Mesangial cell (primary cell): Measurements from ENCODE around the gene SEPTIN8. TPM values are rescaled to one million over a fixed set of nuclear protein-coding genes. Genes with fewer than 3 reads are reported as not detected.

Experiments
- total RNA-seq: library from RNA; depleted of rRNA; stranded (reverse); fragments of >200 nt; gene quantifications from 2 replicates; pipeline ENCODE4 v1.2.3, GENCODE V29; 2015

Gene SEPTIN8
- 57.5 and 105 TPM in 2 replicates for total RNA-seq

GRCh38 chr5:132777209-132778069 is at the start of gene SEPTIN8:
SEPTIN8 (minus strand) TSS chr5:132777239; CDS start chr5:132777137, 102 bp downstream.

GRCh38 chr5:132812781-132813598 is 36.0 kb upstream of the SEPTIN8 start, which contains the start of gene SOWAHA:
SOWAHA (plus strand) TSS chr5:132813302; CDS start chr5:132813622, 320 bp downstream.

GRCh38 chr5:132746954-132747615 is 30.0 kb downstream of the SEPTIN8 start, which contains the start of gene CCNI2:
CCNI2 (plus strand) TSS chr5:132747426; CDS start chr5:132747496, 70 bp downstream.

GRCh38 chr5:132736853-132737833 is 39.9 kb downstream of the SEPTIN8 start, which contains the start of gene KIF3A:
KIF3A (minus strand) TSS chr5:132737546; CDS start chr5:132737419, 127 bp downstream.

Other genes starting within 250 kb of the SEPTIN8 start
- not detected in 2 replicates for gene IL5, start 233.7 kb downstream of the SEPTIN8 start, total RNA-seq
- gene RAD50, start 220.3 kb downstream of the SEPTIN8 start, total RNA-seq, result 6.5 and 7.5 TPM in 2 replicates
- not detected in 2 replicates for gene IL13, start 119.1 kb downstream of the SEPTIN8 start, total RNA-seq
- gene IL4, start 103.2 kb downstream of the SEPTIN8 start, total RNA-seq, result not detected in 2 replicates
- gene KIF3A, start 39.7 kb downstream of the SEPTIN8 start, total RNA-seq, result 2.9 and 3.1 TPM in 2 replicates
- gene CCNI2, start 29.8 kb downstream of the SEPTIN8 start, total RNA-seq, result 0.38 and 1.1 TPM in 2 replicates
- 0.16 and 0.63 TPM in 2 replicates for gene SOWAHA, start 36.1 kb upstream of the SEPTIN8 start, total RNA-seq
- 5.4 and 8.2 TPM in 2 replicates for gene SHROOM1, start 53.4 kb upstream of the SEPTIN8 start, total RNA-seq
- gene GDF9, start 89.2 kb upstream of the SEPTIN8 start, total RNA-seq, result 0.38 TPM in 1 of 2 replicates, not detected in the other
- 208 and 231 TPM in 2 replicates for gene UQCRQ, start 89.4 kb upstream of the SEPTIN8 start, total RNA-seq
- 0.16 TPM in 1 of 2 replicates, not detected in the other for gene LEAP2, start 96.4 kb upstream of the SEPTIN8 start, total RNA-seq
- gene AFF4, start 186.4 kb upstream of the SEPTIN8 start, total RNA-seq, result 37.3 and 46.4 TPM in 2 replicates
- gene ZCCHC10, start 249.3 kb upstream of the SEPTIN8 start, total RNA-seq, result 8.8 and 20.8 TPM in 2 replicates